ENCODE data around the gene SOWAHC.
"Not testable (repeated sequence)": the region's sequence is repeated elsewhere in the genome, so short reads cannot be mapped to it uniquely, and the experiment has no call there.

The SOWAHC gene, protein sequence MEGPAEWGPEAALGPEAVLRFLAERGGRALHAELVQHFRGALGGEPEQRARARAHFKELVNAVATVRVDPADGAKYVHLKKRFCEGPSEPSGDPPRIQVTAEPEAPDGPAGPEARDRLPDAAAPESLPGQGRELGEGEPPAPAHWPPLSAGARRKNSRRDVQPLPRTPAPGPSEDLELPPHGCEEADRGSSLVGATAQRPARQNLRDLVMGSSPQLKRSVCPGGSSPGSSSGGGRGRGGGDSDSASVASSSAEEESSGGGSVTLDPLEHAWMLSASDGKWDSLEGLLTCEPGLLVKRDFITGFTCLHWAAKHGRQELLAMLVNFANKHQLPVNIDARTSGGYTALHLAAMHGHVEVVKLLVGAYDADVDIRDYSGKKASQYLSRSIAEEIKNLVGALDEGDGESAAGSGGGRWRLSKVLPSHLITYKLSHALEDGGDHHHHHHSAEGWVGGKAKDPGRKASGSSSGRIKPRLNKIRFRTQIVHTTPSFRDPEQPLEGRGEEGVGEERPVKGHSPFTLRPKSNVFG

DNA sequence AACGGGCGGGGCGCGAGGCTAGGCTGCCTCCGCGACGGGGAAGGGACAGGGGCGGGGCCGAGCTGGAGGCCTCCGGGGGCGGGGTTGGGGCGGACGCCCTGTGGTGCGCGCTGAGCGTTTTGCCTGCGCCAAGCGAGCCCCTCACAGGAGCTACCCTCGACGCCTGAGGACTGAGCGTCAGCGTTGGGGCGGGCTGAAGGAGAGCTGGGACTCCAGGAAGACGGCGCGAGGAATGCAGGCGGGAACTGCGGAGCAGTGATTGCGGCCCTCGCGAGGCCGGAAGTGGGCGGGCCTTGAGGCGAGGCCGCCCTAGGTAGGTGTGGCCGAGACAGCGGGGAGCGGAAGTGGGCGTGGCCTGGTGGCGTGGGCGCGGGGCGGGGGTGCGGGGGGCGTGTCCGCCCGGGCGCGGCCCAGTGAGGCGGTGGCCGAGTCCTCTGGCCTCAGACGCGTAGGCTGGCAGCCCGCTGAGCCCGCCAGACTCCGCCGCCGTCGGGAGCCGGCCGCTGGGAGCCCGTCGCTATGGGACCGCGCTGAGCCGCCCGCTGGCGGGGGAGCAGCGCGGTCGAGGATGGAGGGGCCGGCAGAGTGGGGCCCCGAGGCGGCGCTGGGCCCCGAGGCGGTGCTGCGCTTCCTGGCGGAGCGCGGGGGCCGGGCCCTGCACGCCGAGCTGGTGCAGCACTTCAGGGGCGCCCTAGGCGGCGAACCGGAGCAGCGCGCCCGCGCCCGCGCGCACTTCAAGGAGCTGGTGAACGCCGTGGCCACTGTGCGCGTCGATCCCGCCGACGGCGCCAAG lies at the start of gene SOWAHC, which contains the start of gene SEPTIN10:
SOWAHC (plus strand) TSS at position 443 of the 793 bp plus-strand sequence; CDS start at position 569, 126 bp downstream.
SEPTIN10 (minus strand) TSS at position 45 of the 793 bp plus-strand sequence. CDS start 139 bp downstream, outside the sequence.
- Histone ChIP-seq H3K36me3 (ENCODE audit: insufficient read depth, low read length) (no peaks in the 10 kb centered on the region), H3K27ac (peak within 1 kb of the TSS; percentile 89), H3K9ac (ENCODE audit: insufficient read length) (peak within 1 kb of the TSS; percentile 98), H3K9me3 (ENCODE audit: low read depth, low read length) (no peaks in the 10 kb centered on the region), H3K4me3 (peak within 1 kb of the TSS; percentile 100)
- DNase-seq (ENCODE audit: low read depth, low spot score) = peak; percentile 83
- no peak for TF ChIP-seq EZH2 (IDR thresholded peaks at IDR 0.05)
- TF ChIP-seq POLR2AphosphoS5 (IDR thresholded peaks at IDR 0.05; ENCODE audit: borderline replicate concordance, low read depth, low read length) = peak; percentile 75
- peak; percentile 84 for TF ChIP-seq FOXP2 (optimal IDR thresholded peaks at IDR 0.05; ENCODE audit: control extremely low read depth, extremely low read length, insufficient read depth)

DNA sequence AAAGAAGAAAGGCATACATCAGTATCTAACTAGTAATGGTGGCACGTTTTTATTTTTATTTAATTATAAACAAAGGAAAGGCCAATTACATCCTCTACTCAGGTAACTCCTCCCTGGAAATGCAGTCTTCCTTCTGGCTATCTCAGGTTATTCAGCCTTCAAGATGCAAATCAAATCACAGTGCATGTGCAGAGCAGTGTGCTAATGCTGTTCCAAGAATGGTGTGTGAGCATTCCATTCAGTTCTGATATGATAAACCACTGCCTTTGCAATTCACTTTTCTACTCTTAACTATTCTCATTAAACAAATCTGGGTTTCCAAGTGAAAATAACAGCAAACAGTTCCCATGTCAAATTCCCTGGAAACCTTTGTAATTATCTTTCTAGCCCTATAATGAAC lies 38.8 kb upstream of the SOWAHC start:
- H3K9ac ChIP-seq (ENCODE audit: insufficient read length) = no peak overlapping the region

DNA sequence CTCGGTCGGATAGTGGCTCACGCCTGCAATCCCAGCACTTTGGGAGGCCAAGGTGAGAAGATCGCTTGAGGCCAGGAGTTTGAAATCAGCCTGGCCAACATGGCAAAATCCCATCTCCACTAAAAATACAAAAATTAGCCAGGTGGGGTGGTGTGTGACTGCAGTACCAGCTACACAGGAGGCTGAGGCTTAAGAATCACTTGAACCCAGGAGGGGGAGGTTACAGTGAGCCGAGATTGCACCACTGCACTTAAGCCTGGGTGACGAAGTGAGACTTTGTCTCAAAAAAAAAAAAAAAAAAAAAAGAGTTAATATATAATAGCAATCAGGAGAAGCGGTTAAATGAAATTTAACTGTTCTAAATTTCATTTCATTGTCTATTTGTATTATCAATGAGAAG lies 36.5 kb upstream of the SOWAHC start:
- H3K27ac ChIP-seq; H3K9ac ChIP-seq (ENCODE audit: insufficient read length); DNase-seq (ENCODE audit: low read depth, low spot score); H3K9me3 ChIP-seq (ENCODE audit: low read depth, low read length); H3K36me3 ChIP-seq (ENCODE audit: insufficient read depth, low read length); H3K4me3 ChIP-seq: not testable (repeated sequence)

More for the DNA sequence above, 38.8 kb upstream of the SOWAHC start:
- Histone ChIP-seq H3K9me3 (ENCODE audit: low read depth, low read length) (no peaks in the 10 kb centered on the region), H3K4me3 (no peak overlapping the region), H3K36me3 (ENCODE audit: insufficient read depth, low read length) (peaks cover 4% of the 10 kb centered on the region; the same call in 1 of the 2 replicates), H3K27ac (no peak overlapping the region)
- DNase-seq (ENCODE audit: low read depth, low spot score) = no peak
- TF ChIP-seq FOXP2 (optimal IDR thresholded peaks at IDR 0.05; ENCODE audit: control extremely low read depth, extremely low read length, insufficient read depth) = no peak
- TF ChIP-seq EZH2 (IDR thresholded peaks at IDR 0.05) = no peak
- no peak for TF ChIP-seq POLR2AphosphoS5 (IDR thresholded peaks at IDR 0.05; ENCODE audit: borderline replicate concordance, low read depth, low read length)

DNA sequence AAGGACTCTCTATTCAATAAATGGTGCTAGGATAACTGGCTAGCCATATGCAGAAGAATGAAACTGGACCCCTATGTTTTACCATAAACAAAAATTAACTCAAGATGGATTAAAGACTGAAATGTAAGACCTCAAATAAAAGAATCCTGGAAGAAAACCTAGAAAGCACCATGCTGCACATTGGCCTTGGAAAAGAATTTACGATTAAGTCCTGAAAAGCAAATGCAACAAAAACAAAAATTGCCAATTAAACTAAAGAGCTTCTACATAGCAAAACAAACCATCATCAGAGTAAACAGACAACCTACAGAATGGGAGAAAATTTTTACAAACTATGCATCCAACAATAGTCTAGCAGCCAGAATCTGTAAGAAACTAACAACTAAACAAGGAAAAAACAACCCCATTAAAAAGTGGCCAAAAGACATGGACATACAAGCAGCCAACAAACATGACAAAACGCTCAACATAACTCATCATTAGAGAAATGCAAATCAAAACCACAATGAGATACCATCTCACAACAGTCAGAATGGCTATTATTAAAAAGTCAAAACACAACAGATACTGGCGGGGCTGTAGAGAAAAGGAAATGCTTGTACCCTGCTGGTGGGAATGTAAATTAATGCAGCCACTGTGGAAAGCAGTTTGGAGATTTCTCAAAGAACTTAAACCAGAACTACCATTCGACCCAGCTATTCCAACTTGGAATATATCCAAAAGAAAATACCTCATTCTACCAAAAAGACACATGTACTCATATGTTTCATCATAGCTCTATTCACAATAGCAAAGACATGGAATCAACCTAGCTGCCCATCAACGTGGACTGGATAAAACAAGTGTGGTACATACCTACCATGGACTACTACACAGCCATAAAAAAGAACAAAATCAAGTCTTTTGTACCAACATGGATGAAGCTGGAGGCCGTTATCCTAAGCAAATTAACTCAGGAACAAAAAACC lies 31.0 kb upstream of the SOWAHC start:
- Histone ChIP-seq H3K9ac (ENCODE audit: insufficient read length) (no peak overlapping the region), H3K9me3 (ENCODE audit: low read depth, low read length) (no peaks in the 10 kb centered on the region), H3K27ac (no peak overlapping the region), H3K4me3 (no peak overlapping the region), H3K36me3 (ENCODE audit: insufficient read depth, low read length) (peaks cover 16% of the 10 kb centered on the region; the same call in 1 of the 2 replicates)
- no peak for TF ChIP-seq FOXP2 (optimal IDR thresholded peaks at IDR 0.05; ENCODE audit: control extremely low read depth, extremely low read length, insufficient read depth)
- no peak for TF ChIP-seq EZH2 (IDR thresholded peaks at IDR 0.05)
- no peak for TF ChIP-seq POLR2AphosphoS5 (IDR thresholded peaks at IDR 0.05; ENCODE audit: borderline replicate concordance, low read depth, low read length)
- DNase-seq (ENCODE audit: low read depth, low spot score) = no peak

DNA sequence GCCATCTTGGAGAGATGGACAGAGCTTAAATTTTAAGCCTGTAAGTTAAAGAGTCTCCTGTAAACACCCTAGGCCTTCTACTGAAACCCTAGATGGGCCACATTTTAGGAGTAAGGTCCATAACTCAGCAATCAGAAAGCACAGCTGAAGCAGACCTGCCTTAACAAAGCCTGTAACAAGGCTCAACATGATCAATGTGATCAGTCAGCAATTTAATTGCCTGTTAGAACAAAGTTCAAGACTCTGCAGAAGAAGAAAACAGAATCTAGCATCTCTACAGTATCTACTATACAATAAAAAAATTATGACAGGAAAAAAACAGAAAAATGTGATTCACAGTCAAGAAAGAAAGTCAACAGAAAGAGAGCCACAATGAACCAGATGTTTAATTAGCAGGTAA lies 27.5 kb upstream of the SOWAHC start:
- DNase-seq (ENCODE audit: low read depth, low spot score) = no peak
- Histone ChIP-seq H3K27ac (no peak overlapping the region), H3K4me3 (no peak overlapping the region), H3K9ac (ENCODE audit: insufficient read length) (no peak overlapping the region), H3K9me3 (ENCODE audit: low read depth, low read length) (no peaks in the 10 kb centered on the region), H3K36me3 (ENCODE audit: insufficient read depth, low read length) (peaks cover 16% of the 10 kb centered on the region; the same call in 1 of the 2 replicates)
- no peak for TF ChIP-seq POLR2AphosphoS5 (IDR thresholded peaks at IDR 0.05; ENCODE audit: borderline replicate concordance, low read depth, low read length)
- TF ChIP-seq EZH2 (IDR thresholded peaks at IDR 0.05) = no peak
- TF ChIP-seq FOXP2 (optimal IDR thresholded peaks at IDR 0.05; ENCODE audit: control extremely low read depth, extremely low read length, insufficient read depth) = no peak

DNA sequence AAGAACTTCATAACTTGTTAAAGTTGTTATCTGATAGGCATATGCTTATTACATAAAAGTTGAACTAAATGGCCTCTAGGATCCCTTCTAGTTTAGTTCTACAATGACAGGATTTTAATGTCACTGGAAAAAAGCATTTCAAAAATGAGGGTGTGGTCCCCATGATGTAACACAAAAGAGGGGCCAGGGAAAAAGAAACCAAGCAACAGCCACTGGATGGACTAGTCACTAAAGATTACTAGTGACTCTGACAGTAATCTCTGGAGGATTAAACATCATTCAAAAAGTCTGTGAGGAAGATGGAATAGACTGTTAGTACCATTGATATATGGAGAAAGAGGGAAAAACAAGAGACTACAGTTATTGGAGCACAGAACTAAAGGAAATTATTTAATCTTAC lies 23.0 kb upstream of the SOWAHC start:
- Histone ChIP-seq H3K9me3 (ENCODE audit: low read depth, low read length) (no peaks in the 10 kb centered on the region), H3K27ac (no peak overlapping the region), H3K4me3 (no peak overlapping the region), H3K9ac (ENCODE audit: insufficient read length) (no peak overlapping the region), H3K36me3 (ENCODE audit: insufficient read depth, low read length) (0 out of 2 replicates have a peak, but pooled peaks cover 4% of the 10 kb centered on the region)
- DNase-seq (ENCODE audit: low read depth, low spot score) = no peak
- TF ChIP-seq EZH2 (IDR thresholded peaks at IDR 0.05) (no peak), FOXP2 (optimal IDR thresholded peaks at IDR 0.05; ENCODE audit: control extremely low read depth, extremely low read length, insufficient read depth) (no peak), POLR2AphosphoS5 (IDR thresholded peaks at IDR 0.05; ENCODE audit: borderline replicate concordance, low read depth, low read length) (no peak)

DNA sequence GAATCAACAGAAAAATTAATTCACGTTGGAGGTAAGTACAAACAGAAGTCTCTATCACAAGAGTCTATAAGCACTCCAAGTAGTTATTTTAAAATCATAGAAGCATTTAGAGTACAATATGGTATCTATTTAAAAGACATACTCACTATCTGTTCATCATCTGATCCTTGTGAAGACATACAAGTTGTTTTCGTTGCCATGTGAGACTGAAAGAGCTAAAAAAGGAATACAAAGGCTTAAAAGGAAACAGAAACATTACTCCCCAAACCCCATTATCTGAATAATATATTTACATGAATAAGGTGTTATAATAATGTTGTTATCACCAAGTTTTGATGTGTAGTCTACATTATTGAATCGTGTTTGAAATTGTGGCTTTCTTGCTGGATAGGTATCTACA lies 21.3 kb upstream of the SOWAHC start:
- DNase-seq (ENCODE audit: low read depth, low spot score) = no peak
- no peak overlapping the region for H3K27ac ChIP-seq
- H3K4me3 ChIP-seq = no peak overlapping the region
- no peaks in the 10 kb centered on the region for H3K9me3 ChIP-seq (ENCODE audit: low read depth, low read length)
- H3K9ac ChIP-seq (ENCODE audit: insufficient read length) = no peak overlapping the region
- TF ChIP-seq EZH2 (IDR thresholded peaks at IDR 0.05) (no peak), FOXP2 (optimal IDR thresholded peaks at IDR 0.05; ENCODE audit: control extremely low read depth, extremely low read length, insufficient read depth) (no peak), POLR2AphosphoS5 (IDR thresholded peaks at IDR 0.05; ENCODE audit: borderline replicate concordance, low read depth, low read length) (no peak)
- H3K36me3 ChIP-seq (ENCODE audit: insufficient read depth, low read length) = 0 out of 2 replicates have a peak, but pooled peaks cover 3% of the 10 kb centered on the region
